Measurements from ENCODE around the gene KRTAP13-3.

DNA sequence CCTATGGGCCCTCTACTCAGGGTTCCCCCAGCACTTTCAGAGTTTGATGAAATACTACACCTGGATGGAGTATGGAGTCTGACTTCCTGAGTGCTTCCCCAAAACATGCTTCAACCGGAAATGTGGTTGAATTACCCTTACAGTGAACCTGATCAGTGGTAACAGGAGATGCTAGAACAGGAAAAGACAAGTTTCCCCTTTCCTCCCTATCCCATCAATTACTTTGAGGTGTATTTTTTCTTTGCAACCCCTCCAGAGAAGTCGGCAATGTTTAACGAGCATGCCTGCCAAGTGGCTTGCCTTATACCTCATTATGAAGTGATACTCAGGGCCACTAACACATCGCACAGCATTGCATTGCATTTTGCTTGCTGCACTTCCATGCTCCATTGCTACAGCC lies 21.3 kb upstream of the KRTAP13-3 start:
- TF ChIP-seq, protein P1, sequence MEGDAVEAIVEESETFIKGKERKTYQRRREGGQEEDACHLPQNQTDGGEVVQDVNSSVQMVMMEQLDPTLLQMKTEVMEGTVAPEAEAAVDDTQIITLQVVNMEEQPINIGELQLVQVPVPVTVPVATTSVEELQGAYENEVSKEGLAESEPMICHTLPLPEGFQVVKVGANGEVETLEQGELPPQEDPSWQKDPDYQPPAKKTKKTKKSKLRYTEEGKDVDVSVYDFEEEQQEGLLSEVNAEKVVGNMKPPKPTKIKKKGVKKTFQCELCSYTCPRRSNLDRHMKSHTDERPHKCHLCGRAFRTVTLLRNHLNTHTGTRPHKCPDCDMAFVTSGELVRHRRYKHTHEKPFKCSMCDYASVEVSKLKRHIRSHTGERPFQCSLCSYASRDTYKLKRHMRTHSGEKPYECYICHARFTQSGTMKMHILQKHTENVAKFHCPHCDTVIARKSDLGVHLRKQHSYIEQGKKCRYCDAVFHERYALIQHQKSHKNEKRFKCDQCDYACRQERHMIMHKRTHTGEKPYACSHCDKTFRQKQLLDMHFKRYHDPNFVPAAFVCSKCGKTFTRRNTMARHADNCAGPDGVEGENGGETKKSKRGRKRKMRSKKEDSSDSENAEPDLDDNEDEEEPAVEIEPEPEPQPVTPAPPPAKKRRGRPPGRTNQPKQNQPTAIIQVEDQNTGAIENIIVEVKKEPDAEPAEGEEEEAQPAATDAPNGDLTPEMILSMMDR (IDR thresholded peaks at IDR 0.05), result no peak
- TF ChIP-seq POLR2A (IDR thresholded peaks at IDR 0.05) (no peak), POLR2AphosphoS5 (IDR thresholded peaks at IDR 0.05) (no peak)

Measured in sigmoid colon (tissue), 4 donors.